GM21723 (cell line): ENCODE results near the gene FDX1.
"Not testable (repeated sequence)": the region's sequence is repeated elsewhere in the genome, so short reads cannot be mapped to it uniquely, and the experiment has no call there.

ENCODE experiments used
- ATAC-seq: cut with Tn5 transposase; IDR thresholded peaks from one replicate; pipeline ENCODE4 v1.9.1; 2021; ENCODE audit warnings: mild to moderate bottlenecking, moderate library complexity; ENCODE audit not compliant: unreplicated experiment

FDX1 gene, protein sequence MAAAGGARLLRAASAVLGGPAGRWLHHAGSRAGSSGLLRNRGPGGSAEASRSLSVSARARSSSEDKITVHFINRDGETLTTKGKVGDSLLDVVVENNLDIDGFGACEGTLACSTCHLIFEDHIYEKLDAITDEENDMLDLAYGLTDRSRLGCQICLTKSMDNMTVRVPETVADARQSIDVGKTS

GRCh38 chr11:110429731-110430266 is at the start of gene FDX1:
FDX1 (plus strand) TSS chr11:110429948; CDS start chr11:110430121, 173 bp downstream.
- ATAC-seq, result peak; percentile 88

DNA sequence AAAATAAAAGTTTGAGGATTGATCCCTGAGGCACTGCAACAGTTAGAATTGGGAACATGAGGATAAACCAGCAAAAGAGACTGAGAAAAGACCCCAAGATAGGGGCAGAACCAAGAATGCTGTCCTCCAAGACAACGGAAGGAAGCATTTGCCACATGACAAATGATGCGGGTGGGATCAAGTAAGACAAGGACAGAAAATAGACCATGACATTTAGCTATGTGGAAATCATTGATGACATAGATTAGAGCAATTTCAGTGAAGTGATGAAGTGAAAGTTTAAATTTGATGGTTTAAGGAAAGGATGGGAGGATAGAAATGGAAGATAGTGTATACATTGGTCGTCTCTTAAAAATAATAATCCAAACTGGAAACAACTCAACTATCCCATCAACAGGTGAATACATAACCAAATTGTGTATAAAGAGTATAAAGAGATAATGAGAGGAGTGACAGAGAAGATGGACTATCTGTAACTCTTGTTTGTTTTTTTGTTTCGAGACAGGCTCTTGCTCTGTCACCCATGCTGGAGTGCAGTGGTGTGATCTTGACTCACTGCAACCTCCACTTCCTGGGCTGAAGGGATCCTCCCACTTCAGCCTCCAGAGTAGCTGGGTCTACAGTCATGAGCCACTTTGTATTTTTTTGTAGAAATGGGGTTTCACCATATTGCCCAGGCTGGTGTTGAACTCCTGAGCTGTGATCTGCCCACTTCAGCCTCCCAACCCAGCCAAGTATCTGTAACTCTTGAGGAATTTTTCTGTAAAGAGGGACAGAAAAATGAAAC is 48.7 kb upstream of the FDX1 start:
- ATAC-seq, result no peak

DNA sequence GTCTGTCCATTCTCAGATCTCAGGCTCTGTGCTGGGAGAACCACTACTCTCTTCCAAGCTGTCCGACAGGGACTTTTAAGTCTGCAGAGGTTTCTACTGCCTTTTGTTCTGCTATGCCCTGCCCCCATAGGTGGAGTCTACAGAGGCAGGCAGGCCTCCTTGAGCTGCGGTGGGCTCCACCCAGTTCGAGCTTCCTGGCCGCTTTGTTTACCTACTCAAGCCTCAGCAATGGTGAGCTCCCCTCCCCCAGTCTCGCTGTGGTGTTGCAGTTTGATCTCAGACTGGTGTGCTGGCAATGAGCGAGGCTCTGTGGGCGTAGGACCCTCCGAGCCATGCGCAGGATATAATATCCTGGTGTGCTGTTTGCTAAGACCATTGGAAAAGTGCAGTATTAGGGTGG is 41.5 kb upstream of the FDX1 start:
- ATAC-seq, result not testable (repeated sequence)

- ATAC-seq, result no peak
These were observed 39.8 kb upstream of the FDX1 start for GRCh38 chr11:110389965-110390364.

GRCh38 chr11:110392056-110392455 is 37.7 kb upstream of the FDX1 start:
- no peak for ATAC-seq

GRCh38 chr11:110397668-110398286 is 32.0 kb upstream of the FDX1 start:
- ATAC-seq, result not testable (repeated sequence)

DNA sequence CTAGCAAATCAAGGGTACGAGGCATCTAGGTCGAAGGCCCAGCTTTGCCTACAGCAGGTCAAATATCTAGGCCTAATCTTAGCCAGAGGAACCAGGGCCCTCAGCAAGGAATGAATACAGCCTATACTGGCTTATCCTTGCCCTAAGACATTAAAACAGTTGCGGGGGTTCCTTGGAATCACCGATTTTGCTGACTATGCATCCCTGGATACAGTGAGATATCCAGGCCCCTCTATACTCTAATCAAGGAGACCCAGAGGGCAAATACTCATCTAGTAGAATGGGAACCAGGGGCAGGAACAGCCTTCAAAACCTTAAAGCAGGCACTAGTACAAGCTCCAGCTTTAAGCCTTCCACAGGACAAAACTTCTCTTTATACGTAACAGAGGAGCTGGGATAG is 26.2 kb upstream of the FDX1 start:
- ATAC-seq, result not testable (repeated sequence)

DNA sequence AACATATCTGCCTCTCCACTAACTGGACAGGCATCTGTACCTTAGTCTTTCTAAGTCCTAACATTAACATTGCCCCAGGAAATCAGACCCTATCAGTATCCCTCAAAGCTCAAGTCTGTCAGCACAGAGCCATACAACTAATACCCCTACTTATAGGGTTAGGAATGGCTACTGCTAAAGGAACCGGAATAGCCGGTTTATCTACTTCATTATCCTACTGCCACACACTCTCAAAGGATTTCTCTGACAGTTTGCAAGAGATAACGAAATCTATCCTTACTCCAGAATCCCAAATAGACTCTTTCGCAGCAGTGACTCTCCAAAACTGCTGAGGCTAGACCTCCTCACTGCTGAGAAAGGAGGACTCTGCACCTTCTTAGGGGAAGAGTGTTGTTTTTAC is 24.1 kb upstream of the FDX1 start:
- ATAC-seq, result not testable (repeated sequence)

GRCh38 chr11:110407315-110407714 is 22.4 kb upstream of the FDX1 start:
- no peak for ATAC-seq

DNA sequence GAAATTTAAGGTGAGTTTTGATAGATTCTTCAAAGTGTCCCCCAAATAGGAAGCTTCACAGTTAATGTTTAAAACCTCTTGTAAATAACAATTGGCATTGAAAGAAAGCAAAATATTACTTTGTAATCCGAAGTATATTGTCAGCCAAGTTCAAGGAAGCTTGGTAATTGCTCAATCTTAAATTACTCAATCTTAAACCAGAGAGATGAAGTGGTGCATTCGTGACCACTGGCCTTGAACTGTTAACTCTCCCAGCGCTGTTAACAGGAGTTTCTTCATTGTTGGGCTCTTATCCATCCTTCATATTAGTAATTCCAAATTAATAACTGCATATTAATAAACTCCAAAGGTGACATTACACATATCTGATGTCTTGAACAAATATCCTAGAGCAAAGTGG is 20.6 kb upstream of the FDX1 start:
- no peak for ATAC-seq

GRCh38 chr11:110410651-110411050 is 19.1 kb upstream of the FDX1 start:
- ATAC-seq, result no peak

DNA sequence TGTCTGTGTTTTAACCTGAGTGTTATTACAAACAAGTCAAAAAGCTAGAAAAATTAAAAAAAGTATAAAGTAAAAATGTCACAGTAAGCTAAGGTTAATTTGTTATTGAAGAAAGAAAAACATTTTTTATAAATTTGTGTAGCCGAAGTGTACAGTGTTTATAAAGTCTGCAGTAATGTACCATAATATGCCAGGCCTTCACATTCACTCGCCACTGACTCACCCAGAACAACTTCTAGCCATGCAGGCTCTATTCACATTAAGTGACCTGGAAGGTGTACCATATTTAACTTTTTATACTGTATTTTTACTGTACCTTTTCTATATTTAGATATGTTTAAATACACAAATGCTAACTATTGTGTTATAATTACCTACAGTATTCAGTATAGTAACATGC is 14.7 kb upstream of the FDX1 start:
- ATAC-seq, result no peak

GRCh38 chr11:110421658-110422057 is 8.1 kb upstream of the FDX1 start:
- not testable (repeated sequence) for ATAC-seq

DNA sequence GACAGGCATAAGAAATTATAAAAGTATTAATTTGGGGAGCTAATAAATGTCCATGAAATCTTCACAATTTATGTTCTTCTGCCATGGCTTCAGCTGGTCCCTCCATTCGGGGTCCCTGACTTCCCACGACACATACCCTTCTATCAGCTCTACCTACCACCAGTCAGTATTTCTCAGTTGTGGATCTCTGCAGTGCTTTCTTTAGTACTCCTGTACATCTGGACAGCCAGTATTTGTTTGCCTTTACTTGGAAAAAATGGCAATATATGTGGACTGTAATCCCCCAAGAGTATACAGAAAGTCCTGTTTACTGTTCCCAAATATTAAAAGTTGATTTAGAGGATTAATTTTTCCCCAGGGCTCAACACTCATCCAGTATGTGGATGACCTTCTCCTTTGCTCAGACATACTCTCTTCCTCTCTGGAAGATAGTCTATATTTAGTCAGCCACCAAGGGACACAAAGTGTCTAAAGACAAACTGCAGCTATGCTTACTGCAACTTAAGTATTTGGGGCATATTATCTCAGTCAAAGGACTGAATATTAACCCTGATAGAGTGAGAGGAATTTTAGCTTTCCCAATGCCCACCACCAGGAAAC is 7.3 kb upstream of the FDX1 start:
- no peak for ATAC-seq

- no peak for ATAC-seq
These were observed 4.8 kb upstream of the FDX1 start for GRCh38 chr11:110424775-110425444.

DNA sequence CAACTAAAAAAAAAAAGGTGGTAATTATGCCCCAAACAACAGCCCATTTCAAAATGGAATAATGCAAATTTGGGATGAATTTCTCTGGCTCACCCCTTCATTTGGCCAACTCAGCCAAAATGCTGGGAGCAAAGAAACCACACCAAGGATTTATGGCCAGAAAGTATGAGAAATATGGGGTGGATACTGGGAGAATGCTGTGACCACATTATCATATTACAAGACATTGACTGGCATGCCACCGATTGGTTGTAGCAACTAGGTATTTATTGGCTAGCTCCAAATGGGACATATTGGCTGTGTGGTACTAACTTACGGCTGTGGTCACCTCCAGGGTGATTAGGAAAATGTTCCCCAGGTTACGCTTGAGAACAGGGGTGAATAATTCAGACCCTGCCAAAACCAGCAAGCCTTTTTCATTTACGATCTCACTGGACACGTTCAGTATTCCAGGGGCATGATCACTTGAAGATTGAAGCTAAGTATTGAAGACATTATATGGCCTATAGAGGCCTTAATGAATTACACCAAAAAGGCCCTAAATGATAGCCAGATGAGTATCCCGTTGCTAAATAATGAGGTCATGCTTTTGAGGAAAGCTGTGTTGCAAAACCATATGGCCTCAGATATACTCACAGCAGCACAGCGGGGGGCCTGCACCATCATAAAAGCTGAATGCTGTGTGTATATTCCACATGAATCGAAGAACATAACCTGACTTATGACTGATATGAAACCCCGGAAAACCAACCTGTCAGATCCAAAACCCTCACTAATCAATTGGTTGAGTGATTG is 3.8 kb upstream of the FDX1 start:
- no peak for ATAC-seq

DNA sequence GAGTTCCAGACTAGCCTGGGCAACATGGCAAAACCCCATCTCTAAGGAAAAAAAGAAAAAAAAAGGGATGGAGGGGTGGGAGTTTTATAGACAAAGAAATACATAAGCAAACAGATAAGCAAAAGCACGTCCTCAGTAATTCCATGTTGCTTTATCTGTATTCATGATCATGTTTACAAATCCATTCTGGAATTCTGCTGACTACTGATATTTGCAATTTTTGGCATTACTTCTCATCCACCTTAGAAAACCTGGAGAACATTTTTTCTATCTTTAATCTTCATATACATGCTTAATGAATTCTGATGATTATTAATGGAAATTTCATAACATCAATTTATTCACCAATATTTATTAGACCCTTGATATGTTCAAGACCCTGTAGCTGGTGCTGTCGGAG is 1.7 kb upstream of the FDX1 start:
- no peak for ATAC-seq

DNA sequence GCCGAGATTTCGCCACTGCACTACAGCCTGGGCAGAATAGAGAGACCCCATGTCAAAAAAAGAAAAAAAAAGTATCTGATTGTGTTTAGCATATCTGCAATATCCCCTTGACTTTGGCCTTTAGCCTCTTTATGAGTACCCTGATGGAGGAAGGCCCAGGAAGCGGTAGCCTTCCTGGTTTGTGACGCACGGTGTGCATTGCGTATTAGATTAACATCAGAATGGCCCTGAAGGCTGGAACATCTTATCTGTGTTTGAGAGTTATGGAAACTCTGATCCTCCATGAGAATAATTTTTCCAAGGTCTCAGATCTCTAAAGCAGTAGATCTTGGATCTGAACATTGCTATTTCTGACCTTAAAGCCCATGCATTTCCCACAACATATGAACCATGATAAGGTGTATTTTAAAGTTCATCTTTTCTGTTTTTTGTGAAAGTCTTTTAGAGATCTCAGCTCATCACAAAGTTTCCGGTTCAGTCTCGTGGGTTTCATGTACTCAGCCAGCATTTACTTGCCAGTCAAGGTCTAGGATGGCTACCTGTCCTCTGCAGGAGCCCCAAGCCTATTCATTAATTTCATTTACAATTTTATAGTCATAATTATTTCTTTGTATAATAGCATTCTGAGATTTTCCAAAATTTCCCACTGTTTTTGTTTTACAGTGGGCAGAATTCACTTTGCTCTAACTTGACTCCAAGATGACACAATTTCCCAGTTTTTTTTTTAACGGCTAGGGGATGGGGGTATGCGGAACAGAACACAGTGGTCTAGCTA is 605 bp upstream of the FDX1 start:
- ATAC-seq, result no peak
